GM18867 (cell line): ENCODE data around the gene HK1.

Source experiments
- ATAC-seq: cut with Tn5 transposase; IDR thresholded peaks from one replicate; pipeline ENCODE4 v1.9.1; 2021; ENCODE audit warnings: mild to moderate bottlenecking, moderate library complexity; ENCODE audit not compliant: unreplicated experiment

Gene HK1

GRCh38 chr10:69400936-69401335, 122.6 kb downstream of the HK1 start:
- no peak for ATAC-seq

- ATAC-seq, result no peak
Observed at GRCh38 chr10:69401416-69401815, 123.1 kb downstream of the HK1 start.

- no peak for ATAC-seq
Observed at GRCh38 chr10:69402386-69402785, 124.1 kb downstream of the HK1 start.

GRCh38 chr10:69403066-69403465, 124.8 kb downstream of the HK1 start:
- ATAC-seq, result no peak

- no peak for ATAC-seq
Observed at GRCh38 chr10:69403519-69403918, 125.2 kb downstream of the HK1 start.

- ATAC-seq, result no peak
Observed at GRCh38 chr10:69404786-69405185, 126.5 kb downstream of the HK1 start.

GRCh38 chr10:69405221-69405620, 126.9 kb downstream of the HK1 start:
- no peak for ATAC-seq

GRCh38 chr10:69406302-69406811, 128.1 kb downstream of the HK1 start:
- ATAC-seq, result no peak

- ATAC-seq, result no peak
Observed at GRCh38 chr10:69406816-69407580, 128.7 kb downstream of the HK1 start.

GRCh38 chr10:69407621-69408301, 129.5 kb downstream of the HK1 start:
- no peak for ATAC-seq

- peak; percentile 89 for ATAC-seq
Observed at GRCh38 chr10:69408318-69409175, 130.3 kb downstream of the HK1 start.

GRCh38 chr10:69409176-69409495, 130.8 kb downstream of the HK1 start:
- no peak for ATAC-seq

- no peak for ATAC-seq
Observed at GRCh38 chr10:69409968-69410367, 131.7 kb downstream of the HK1 start.

- ATAC-seq, result no peak
Observed at GRCh38 chr10:69410487-69410886, 132.2 kb downstream of the HK1 start.

- no peak for ATAC-seq
Observed at GRCh38 chr10:69411476-69411875, 133.2 kb downstream of the HK1 start.

GRCh38 chr10:69412232-69412790, 134.0 kb downstream of the HK1 start:
- ATAC-seq, result no peak

GRCh38 chr10:69413221-69413865, 135.0 kb downstream of the HK1 start:
- ATAC-seq, result no peak

- ATAC-seq, result no peak
Observed at GRCh38 chr10:69414036-69415018, 136.0 kb downstream of the HK1 start.

- no peak for ATAC-seq
Observed at GRCh38 chr10:69415049-69415448, 136.8 kb downstream of the HK1 start.
